Gastrocnemius medialis (tissue), 4 donors: Measurements from ENCODE around the gene SEMA3D.

Source experiments
- POLR2A ChIP-seq, 2 donors: fragments of 450-650 bp; IDR thresholded peaks; one replicate each; pipeline ENCODE4 v1.6.1; 2017; ENCODE audit warnings: antibody characterized with exemption in 2 of 2, mild to moderate bottlenecking in 2 of 2, moderate library complexity in 2 of 2
- TF ChIP-seq, protein P1 (sequence below), 5 experiments: fragments of 450-650 bp in 3 of 5; fragments of 200-600 bp in 2 of 5; sonication (generic) in 2 of 5; IDR thresholded peaks in 4 of 5; conservative IDR thresholded peaks in 1 of 5; 1 replicate in 4 of 5; 2 replicates in 1 of 5; pipeline ENCODE4 v1.5.1; 2016 to 2019; ENCODE audit warnings: antibody characterized with exemption in 5 of 5, mild to moderate bottlenecking in 3 of 5, moderate library complexity in 3 of 5

DNA sequence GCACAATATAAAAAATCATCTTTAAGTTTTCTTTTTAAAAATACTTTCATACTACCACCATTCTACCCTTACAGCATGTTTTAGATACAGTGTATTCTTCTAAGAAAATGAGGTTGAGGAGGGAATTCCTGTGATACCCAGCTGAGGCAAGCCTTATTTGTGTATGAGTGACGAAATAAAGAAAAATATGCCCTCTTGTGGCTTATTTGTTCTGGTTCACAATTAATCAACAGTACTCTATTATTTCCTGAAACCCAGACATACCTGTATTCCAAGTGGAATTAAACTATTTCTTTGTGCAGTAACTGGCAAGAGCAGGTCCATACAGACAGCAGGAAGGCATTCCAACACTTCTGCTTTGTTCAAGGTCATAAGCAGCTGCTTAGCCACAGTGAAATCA, 4.5 kb upstream of the SEMA3D start:
- TF ChIP-seq POLR2A (IDR thresholded peaks at IDR 0.05) = no peak
- TF ChIP-seq, protein P1, sequence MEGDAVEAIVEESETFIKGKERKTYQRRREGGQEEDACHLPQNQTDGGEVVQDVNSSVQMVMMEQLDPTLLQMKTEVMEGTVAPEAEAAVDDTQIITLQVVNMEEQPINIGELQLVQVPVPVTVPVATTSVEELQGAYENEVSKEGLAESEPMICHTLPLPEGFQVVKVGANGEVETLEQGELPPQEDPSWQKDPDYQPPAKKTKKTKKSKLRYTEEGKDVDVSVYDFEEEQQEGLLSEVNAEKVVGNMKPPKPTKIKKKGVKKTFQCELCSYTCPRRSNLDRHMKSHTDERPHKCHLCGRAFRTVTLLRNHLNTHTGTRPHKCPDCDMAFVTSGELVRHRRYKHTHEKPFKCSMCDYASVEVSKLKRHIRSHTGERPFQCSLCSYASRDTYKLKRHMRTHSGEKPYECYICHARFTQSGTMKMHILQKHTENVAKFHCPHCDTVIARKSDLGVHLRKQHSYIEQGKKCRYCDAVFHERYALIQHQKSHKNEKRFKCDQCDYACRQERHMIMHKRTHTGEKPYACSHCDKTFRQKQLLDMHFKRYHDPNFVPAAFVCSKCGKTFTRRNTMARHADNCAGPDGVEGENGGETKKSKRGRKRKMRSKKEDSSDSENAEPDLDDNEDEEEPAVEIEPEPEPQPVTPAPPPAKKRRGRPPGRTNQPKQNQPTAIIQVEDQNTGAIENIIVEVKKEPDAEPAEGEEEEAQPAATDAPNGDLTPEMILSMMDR (IDR thresholded peaks at IDR 0.05 in 4 of 5, conservative IDR thresholded peaks at IDR 0.05 in 1 of 5) = no peak
